ENCODE measurements around the gene MAPT. TPM values are rescaled to one million over a fixed set of nuclear protein-coding genes. Genes with fewer than 3 reads are reported as not detected.

The MAPT gene
- total RNA-seq, 2 donors from 2014 or later, result 0.86 to 2.1 TPM

DNA sequence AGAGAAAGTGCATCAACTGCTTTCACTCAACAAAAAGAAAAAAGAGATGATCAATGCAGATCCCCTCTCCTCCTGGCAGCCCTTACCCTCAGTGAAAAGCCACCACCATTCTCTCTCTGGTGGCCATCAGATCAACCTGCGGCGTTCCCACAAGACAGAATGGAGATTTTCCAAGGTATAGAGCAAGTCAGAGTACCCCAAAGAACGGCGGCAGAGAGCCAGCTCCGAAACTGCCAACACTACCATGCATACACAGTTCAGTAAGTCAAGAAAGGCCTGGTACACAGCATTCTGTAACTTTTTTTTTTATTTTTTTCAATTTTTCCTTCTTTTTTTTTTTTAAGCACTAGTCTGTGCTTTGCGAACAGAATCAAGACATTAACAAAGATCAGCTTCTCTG is 135.3 kb downstream of the MAPT start:
- Mint-ChIP-seq H3K9me3 (no peaks in the 10 kb centered on the region), H3K4me1 (ENCODE audit: low read depth) (peaks cover 10% of the 10 kb centered on the region), H3K36me3 (ENCODE audit: insufficient read depth in 2 of 2) (peaks cover 7 to 17% of the 10 kb centered on the region in 2 donors), H3K4me3 (no peak overlapping the region), H3K27me3 (ENCODE audit: low read depth) (no peaks in the 10 kb centered on the region), H3K27ac (peak overlapping the region; percentile 46)
- ATAC-seq (replicated peaks in 1 of 2) (no peak), DNase-seq (no peak)

DNA sequence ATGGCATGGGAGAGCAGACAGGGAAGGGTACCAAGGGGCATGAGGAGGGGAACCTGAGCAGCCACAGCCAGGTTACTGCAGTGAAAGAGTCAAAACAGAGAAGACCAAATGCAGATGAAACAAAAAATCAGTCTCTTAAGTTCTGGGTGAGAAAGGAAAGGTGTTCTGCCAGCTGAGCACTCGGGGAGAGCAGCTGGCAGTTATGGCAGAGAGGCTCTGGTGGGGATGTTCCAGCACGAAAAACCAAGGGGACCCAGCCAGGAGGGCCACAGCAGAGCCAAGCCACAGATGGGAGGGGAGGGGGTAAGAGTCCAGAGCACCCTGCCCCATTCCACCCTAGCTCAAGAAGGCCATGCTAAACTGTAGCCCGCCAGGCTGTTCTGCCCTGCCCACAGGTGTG is 136.4 kb downstream of the MAPT start:
- Mint-ChIP-seq H3K27me3 (ENCODE audit: low read depth) (no peaks in the 10 kb centered on the region), H3K9me3 (no peaks in the 10 kb centered on the region), H3K4me3 (no peak overlapping the region), H3K27ac (no peak overlapping the region), H3K36me3 (ENCODE audit: insufficient read depth in 2 of 2) (peaks cover 7 to 19% of the 10 kb centered on the region in 2 donors), H3K4me1 (ENCODE audit: low read depth) (peaks cover 16% of the 10 kb centered on the region)
- DNase-seq (no peak), ATAC-seq (replicated peaks in 1 of 2) (no peak)

DNA sequence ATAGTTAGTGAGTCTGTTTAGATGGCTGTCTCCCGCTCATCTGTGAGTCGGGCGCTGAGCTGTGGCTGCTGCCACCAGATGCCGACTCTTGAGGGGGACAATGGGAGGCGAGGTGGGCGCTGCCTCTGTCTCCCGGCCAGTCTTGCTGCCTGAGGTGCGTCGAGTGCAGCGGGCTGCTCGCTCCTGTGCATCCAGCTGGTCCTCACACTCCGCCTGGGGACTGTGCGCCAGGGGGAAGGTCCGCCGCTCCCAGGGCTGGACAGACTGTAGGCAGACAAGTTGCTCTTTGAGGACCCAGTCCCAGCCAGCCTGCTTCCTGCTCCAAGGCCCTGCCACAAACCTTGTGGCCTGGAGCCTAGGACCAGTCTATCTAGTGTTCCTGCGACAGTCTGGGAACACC is 137.1 kb downstream of the MAPT start:
- no peak overlapping the region for H3K27ac Mint-ChIP-seq
- ATAC-seq (replicated peaks in 1 of 2) (no peak), DNase-seq (no peak)
- no peaks in the 10 kb centered on the region for H3K9me3 Mint-ChIP-seq
- no peak overlapping the region for H3K4me3 Mint-ChIP-seq
- H3K4me1 Mint-ChIP-seq (ENCODE audit: low read depth), result peaks cover 21% of the 10 kb centered on the region
- no peaks in the 10 kb centered on the region for H3K27me3 Mint-ChIP-seq (ENCODE audit: low read depth)
- peaks cover 7 to 19% of the 10 kb centered on the region in 2 donors for H3K36me3 Mint-ChIP-seq (ENCODE audit: insufficient read depth in 2 of 2)

GRCh38 chr17:46031920-46032319 is 137.6 kb downstream of the MAPT start:
- Mint-ChIP-seq H3K4me3 (no peak overlapping the region), H3K27ac (no peak overlapping the region), H3K27me3 (ENCODE audit: low read depth) (no peaks in the 10 kb centered on the region), H3K9me3 (no peaks in the 10 kb centered on the region), H3K4me1 (ENCODE audit: low read depth) (peaks cover 21% of the 10 kb centered on the region), H3K36me3 (ENCODE audit: insufficient read depth in 2 of 2) (peaks cover 7 to 19% of the 10 kb centered on the region in 2 donors)
- ATAC-seq (replicated peaks in 1 of 2) (no peak), DNase-seq (no peak)

DNA sequence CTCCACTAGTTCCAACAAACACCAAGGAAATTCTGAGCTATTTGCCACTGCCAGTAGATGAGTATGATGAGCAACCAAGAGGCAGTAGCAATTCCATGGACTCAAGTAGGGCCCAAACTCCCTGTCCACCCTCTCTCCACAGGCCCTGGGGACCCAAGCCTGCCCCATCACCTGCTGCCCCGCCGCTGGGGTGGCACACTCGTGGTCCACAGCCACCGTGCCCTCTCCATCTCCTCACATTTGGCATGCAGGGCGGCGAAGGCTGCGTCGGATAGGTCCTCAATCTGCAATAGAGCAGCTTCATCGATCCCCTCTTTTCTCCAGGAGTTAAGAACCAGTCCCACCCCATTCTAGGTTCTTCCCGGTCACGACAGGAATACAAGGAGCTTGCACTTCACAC is 138.6 kb downstream of the MAPT start:
- no peak overlapping the region for H3K27ac Mint-ChIP-seq
- peaks cover 7 to 22% of the 10 kb centered on the region in 2 donors for H3K36me3 Mint-ChIP-seq (ENCODE audit: insufficient read depth in 2 of 2)
- DNase-seq (no peak), ATAC-seq (replicated peaks in 1 of 2) (no peak)
- no peak overlapping the region for H3K4me3 Mint-ChIP-seq
- no peaks in the 10 kb centered on the region for H3K9me3 Mint-ChIP-seq
- no peaks in the 10 kb centered on the region for H3K27me3 Mint-ChIP-seq (ENCODE audit: low read depth)
- peaks cover 18% of the 10 kb centered on the region for H3K4me1 Mint-ChIP-seq (ENCODE audit: low read depth)

DNA sequence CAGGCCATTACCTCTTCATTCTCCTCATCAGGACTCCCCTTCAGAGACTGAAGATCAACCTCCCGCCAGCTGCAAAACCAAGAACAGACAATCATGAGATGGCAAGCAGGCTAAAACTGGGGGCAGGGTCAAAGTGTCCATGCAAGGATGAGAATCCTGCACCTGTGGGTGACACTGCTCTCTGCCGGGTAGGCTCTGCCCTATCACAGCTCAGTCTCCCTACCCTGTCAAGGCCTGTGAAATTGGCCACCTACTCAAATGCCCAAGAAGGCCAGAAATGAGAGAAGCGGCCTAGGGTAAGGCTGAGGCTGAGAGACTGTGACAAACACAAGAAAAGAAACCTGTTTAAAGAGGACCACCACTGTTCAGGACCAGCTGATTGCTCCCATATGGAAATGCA is 139.0 kb downstream of the MAPT start:
- Mint-ChIP-seq H3K27ac (peak overlapping the region; percentile 14), H3K36me3 (ENCODE audit: insufficient read depth in 2 of 2) (peaks cover 11 to 27% of the 10 kb centered on the region in 2 donors), H3K4me1 (ENCODE audit: low read depth) (peaks cover 13% of the 10 kb centered on the region), H3K4me3 (no peak overlapping the region), H3K9me3 (no peaks in the 10 kb centered on the region), H3K27me3 (ENCODE audit: low read depth) (no peaks in the 10 kb centered on the region)
- ATAC-seq (replicated peaks in 1 of 2) (no peak), DNase-seq (no peak)

- Mint-ChIP-seq H3K4me3 (no peak overlapping the region), H3K4me1 (ENCODE audit: low read depth) (peaks cover 11% of the 10 kb centered on the region), H3K27me3 (ENCODE audit: low read depth) (no peaks in the 10 kb centered on the region), H3K9me3 (no peaks in the 10 kb centered on the region), H3K36me3 (ENCODE audit: insufficient read depth in 2 of 2) (peaks cover 11 to 27% of the 10 kb centered on the region in 2 donors), H3K27ac (peak overlapping the region; percentile 62)
- peak; percentile 57 to 64 for ATAC-seq (replicated peaks in 1 of 2)
- DNase-seq, result peak in 1 of 2 donors; percentile 22
Measured at GRCh38 chr17:46035112-46035818, 140.9 kb downstream of the MAPT start.

GRCh38 chr17:46036491-46036890 is 142.1 kb downstream of the MAPT start:
- Mint-ChIP-seq H3K27me3 (ENCODE audit: low read depth) (no peaks in the 10 kb centered on the region), H3K27ac (peak overlapping the region; percentile 41), H3K9me3 (no peaks in the 10 kb centered on the region), H3K4me1 (ENCODE audit: low read depth) (peaks cover 11% of the 10 kb centered on the region), H3K36me3 (ENCODE audit: insufficient read depth in 2 of 2) (peaks cover 9 to 28% of the 10 kb centered on the region in 2 donors), H3K4me3 (no peak overlapping the region)
- no peak for ATAC-seq (replicated peaks in 1 of 2)
- no peak for DNase-seq

GRCh38 chr17:46037722-46038255 is 143.4 kb downstream of the MAPT start:
- peak overlapping the region; percentile 61 for H3K27ac Mint-ChIP-seq
- H3K27me3 Mint-ChIP-seq (ENCODE audit: low read depth), result no peaks in the 10 kb centered on the region
- H3K4me3 Mint-ChIP-seq, result no peak overlapping the region
- H3K4me1 Mint-ChIP-seq (ENCODE audit: low read depth), result peaks cover 11% of the 10 kb centered on the region
- DNase-seq, result no peak
- H3K9me3 Mint-ChIP-seq, result no peaks in the 10 kb centered on the region
- peaks cover 7 to 29% of the 10 kb centered on the region in 2 donors for H3K36me3 Mint-ChIP-seq (ENCODE audit: insufficient read depth in 2 of 2)
- ATAC-seq (replicated peaks in 1 of 2), result no peak

GRCh38 chr17:46038414-46038813 is 144.1 kb downstream of the MAPT start:
- ATAC-seq (replicated peaks in 1 of 2) (no peak), DNase-seq (no peak)
- peaks cover 11% of the 10 kb centered on the region for H3K4me1 Mint-ChIP-seq (ENCODE audit: low read depth)
- peak overlapping the region; percentile 61 for H3K27ac Mint-ChIP-seq
- no peaks in the 10 kb centered on the region for H3K9me3 Mint-ChIP-seq
- no peak overlapping the region for H3K4me3 Mint-ChIP-seq
- no peaks in the 10 kb centered on the region for H3K27me3 Mint-ChIP-seq (ENCODE audit: low read depth)
- peaks cover 4 to 29% of the 10 kb centered on the region in 2 donors for H3K36me3 Mint-ChIP-seq (ENCODE audit: insufficient read depth in 2 of 2)

DNA sequence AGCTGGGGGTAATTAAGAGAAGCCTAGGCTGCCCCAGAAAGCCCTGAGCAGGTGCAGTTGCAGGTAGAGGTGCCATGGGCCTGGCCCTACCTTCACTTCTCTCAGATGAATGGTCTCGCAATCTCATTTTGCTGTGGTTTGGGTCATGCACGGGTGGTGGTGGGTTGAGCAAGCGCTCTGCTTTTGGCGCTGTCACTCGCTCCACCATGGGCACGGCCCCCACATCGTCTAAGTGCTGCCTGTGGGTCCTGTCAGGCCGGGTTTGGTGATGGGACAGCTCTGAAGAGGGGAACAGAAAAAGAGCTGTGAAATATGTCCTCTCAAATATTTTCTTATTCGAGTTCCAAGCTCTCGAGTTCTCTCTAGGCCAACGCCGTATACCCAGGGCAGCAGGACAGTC is 144.6 kb downstream of the MAPT start:
- H3K4me3 Mint-ChIP-seq, result no peak overlapping the region
- no peaks in the 10 kb centered on the region for H3K9me3 Mint-ChIP-seq
- peaks cover 7 to 30% of the 10 kb centered on the region in 2 donors for H3K36me3 Mint-ChIP-seq (ENCODE audit: insufficient read depth in 2 of 2)
- no peak overlapping the region for H3K27ac Mint-ChIP-seq
- peaks cover 11% of the 10 kb centered on the region for H3K4me1 Mint-ChIP-seq (ENCODE audit: low read depth)
- DNase-seq (no peak), ATAC-seq (replicated peaks in 1 of 2) (no peak)
- H3K27me3 Mint-ChIP-seq (ENCODE audit: low read depth), result no peaks in the 10 kb centered on the region

- no peak for ATAC-seq (replicated peaks in 1 of 2)
- Mint-ChIP-seq H3K9me3 (no peaks in the 10 kb centered on the region), H3K27ac (peak overlapping the region; percentile 48), H3K27me3 (ENCODE audit: low read depth) (no peaks in the 10 kb centered on the region), H3K4me3 (no peak overlapping the region), H3K4me1 (ENCODE audit: low read depth) (peaks cover 11% of the 10 kb centered on the region), H3K36me3 (ENCODE audit: insufficient read depth in 2 of 2) (peaks cover 7 to 27% of the 10 kb centered on the region in 2 donors)
- no peak for DNase-seq
Measured at GRCh38 chr17:46039592-46040186, 145.3 kb downstream of the MAPT start.

DNA sequence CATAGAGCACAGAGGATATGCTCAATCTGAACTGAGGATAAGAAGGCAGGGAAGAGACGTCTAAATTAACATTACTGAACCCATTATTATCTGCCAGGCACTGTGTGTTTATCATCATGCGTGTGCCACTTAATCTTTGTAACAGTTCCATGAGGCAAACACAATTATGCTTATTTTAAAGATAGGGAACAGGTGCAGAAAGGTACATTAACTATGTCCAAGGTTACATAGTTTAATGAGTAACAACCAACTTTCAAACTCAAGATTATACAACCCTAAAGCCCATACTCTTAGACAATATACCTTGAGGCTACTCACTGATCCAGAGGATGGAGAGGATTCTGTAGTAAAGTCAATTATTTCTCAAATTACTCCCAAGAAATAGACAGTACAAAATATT is 147.9 kb downstream of the MAPT start:
- H3K9me3 Mint-ChIP-seq, result no peaks in the 10 kb centered on the region
- peaks cover 12 to 26% of the 10 kb centered on the region in 2 donors for H3K36me3 Mint-ChIP-seq (ENCODE audit: insufficient read depth in 2 of 2)
- H3K4me1 Mint-ChIP-seq (ENCODE audit: low read depth), result peaks cover 10% of the 10 kb centered on the region
- no peak for DNase-seq
- H3K4me3 Mint-ChIP-seq, result no peak overlapping the region
- no peaks in the 10 kb centered on the region for H3K27me3 Mint-ChIP-seq (ENCODE audit: low read depth)
- ATAC-seq (replicated peaks in 1 of 2), result no peak
- no peak overlapping the region for H3K27ac Mint-ChIP-seq
